Left renal cortex interstitium (tissue), 4 donors: ENCODE results near the gene CORO2B. TPM values are rescaled to one million over a fixed set of nuclear protein-coding genes. Genes with fewer than 3 reads are reported as not detected.
"Not testable (repeated sequence)": the region's sequence is repeated elsewhere in the genome, so short reads cannot be mapped to it uniquely, and the experiment has no call there.

Experiments used
- DNase-seq, 4 donors: peaks; one replicate each; pipeline ENCODE4 v3.0.0-alpha.2; 2013; ENCODE audit warnings: low read depth in 4 of 4, low spot score in 2 of 4, missing footprints in 1 of 4
- polyA plus RNA-seq, 4 donors: library from polyadenylated mRNA; unstranded; fragments of 120-200 nt; gene quantifications; one replicate each; pipeline ENCODE4 v1.2.1, GENCODE V29; 2013; ENCODE audit not compliant: insufficient read length in 4 of 4

CORO2B gene
- polyA plus RNA-seq, 4 donors = 20.5 to 24.9 (median 22.8) TPM

- no peak for DNase-seq
These were observed 172.8 kb downstream of the CORO2B start for GRCh38 chr15:68751622-68752021.

DNA sequence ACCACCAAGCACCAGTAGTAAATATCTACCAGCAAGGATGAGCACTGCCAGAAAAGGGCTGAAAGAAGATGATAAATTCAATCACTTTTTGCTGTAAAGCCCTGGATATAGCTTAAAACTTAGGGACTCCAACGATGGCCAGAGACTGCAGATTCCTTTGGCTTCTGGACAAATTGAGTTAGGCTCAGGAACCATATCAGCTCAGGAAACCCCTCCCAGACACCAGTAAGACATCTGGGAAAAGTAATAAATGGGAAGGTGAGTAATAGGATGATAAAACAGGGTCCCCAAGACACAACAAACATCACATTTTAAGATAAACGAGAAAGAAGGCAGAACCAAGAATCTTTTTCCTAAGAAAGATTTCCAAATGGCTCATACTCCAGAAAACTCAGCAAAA lies 176.9 kb downstream of the CORO2B start:
- DNase-seq = no peak

GRCh38 chr15:68759982-68760579 lies 181.3 kb downstream of the CORO2B start:
- not testable (repeated sequence) for DNase-seq

DNA sequence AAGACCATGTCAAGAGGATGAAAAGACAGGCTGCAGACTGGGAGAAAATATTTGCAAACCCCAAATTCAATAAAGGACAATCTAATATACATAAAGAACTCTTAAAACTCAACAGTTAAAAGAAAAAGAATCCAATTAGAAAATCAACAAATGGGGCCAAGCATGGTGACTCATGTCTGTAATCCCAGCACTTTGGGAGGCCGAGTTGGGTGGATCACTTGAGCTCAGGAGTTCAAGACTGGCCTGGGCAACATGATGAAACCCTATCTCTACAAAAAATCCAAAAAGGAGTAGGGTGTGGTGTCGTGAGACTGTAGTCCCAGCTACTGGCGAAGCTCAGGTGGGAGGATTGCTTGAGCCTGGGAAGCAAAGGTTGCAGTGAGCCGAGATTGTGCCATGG lies 184.3 kb downstream of the CORO2B start:
- DNase-seq = no peak

DNA sequence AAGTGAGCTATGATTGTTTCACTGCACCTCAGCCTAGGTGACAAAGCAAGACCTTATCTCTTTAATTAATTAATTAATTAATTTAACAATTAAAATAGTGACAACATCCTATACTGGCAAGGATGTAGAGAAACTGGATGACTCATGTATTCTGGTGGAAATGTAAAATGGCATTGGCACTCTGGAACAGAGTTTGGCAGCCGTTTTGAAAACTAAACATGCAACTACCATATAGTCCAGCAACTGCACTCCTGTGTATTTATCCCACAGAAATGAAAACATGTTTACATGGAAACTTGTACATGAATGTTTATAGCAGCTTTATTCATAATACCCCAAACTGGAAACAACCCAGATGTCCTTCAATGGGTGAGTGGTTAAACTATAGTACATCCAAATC lies 185.3 kb downstream of the CORO2B start:
- no peak for DNase-seq

GRCh38 chr15:68765602-68766368 lies 187.0 kb downstream of the CORO2B start:
- no peak for DNase-seq

GRCh38 chr15:68767833-68768232 lies 189.0 kb downstream of the CORO2B start:
- no peak for DNase-seq

- no peak for DNase-seq
These were observed 189.5 kb downstream of the CORO2B start for GRCh38 chr15:68768321-68768720.

DNA sequence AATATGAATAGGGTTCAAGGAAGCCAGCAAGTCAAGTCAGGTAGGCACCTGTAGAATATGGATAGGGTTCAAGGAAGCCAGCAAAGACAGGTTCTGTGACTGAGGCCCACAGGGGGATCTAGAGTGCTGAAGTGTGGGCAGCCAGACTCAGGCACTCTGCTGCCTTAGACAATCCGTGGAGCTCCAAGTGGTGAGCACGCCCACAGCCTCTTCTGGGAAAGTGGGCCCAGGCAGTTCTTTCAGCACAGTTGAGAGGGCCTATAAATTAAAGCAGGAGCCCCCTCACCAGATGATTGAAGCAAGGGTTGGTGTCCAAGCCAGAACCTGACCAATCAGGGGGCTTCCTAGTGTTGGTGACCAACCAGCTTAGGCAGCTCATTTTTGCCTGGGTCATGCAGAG lies 190.9 kb downstream of the CORO2B start:
- DNase-seq = no peak

DNA sequence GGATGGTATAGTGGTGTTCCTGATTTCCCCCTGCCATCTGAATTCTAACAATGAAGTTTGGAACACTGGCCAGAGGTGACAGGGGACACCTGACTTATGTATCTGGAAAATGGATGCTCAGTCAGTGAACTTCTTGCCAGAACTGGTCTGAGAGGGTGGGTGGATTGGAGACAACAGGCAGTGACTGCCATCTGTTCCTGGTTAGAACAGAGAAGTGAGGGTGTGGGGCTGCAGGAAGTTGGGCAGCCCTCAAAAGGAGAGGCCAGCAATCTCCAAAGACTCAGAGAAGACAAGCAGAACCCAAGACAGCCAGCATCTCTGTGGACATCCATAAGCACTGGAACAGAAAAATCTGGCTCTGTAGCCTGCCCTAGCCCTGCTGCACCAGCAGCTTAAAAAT lies 191.4 kb downstream of the CORO2B start:
- no peak for DNase-seq

GRCh38 chr15:68773036-68773435 lies 194.2 kb downstream of the CORO2B start:
- DNase-seq = no peak

DNA sequence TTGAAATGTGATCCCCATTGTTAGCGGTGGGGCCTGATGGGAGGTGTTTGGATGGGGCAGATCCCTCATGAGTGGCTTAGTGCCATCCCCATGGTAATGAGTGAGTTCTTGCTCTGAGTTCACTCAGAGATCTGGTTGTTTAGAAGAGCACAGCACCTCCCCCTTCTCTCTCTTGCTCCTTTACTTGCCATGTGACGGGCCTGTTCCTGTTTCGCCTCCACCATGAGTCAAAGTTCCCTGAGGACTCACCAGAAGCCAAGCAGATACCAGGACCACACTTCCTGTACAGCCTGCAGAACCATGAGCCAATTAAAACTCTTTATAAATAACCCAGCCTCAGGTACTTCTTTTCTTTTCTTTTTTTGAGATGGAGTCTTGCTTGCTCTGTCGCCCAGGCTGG lies 195.3 kb downstream of the CORO2B start:
- no peak for DNase-seq

- no peak for DNase-seq
These were observed 195.9 kb downstream of the CORO2B start for GRCh38 chr15:68774521-68775235.

DNA sequence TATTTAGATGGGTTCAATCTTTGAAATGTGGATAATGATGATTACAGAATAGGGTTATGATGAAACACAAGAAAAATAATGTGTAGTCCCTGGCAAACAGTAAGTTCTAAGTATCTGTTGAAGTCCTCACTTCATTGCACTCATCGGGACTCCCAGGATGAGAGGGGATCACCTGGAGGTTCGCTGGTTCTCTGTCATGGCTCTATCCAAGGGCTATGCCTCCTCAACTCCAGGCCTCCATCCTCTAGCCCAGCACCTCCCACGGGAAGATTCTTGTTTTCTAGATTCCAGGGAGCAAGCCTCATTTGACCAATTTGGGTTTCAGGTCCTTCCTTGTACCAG lies 196.4 kb downstream of the CORO2B start:
- no peak for DNase-seq

- DNase-seq = no peak
These were observed 197.1 kb downstream of the CORO2B start for GRCh38 chr15:68775671-68776476.

- no peak for DNase-seq
These were observed 197.9 kb downstream of the CORO2B start for GRCh38 chr15:68776477-68777270.
